ENCODE measurements around the gene HYLS1.

GRCh38 chr11:125925247-125925740 is 37.8 kb downstream of the HYLS1 start:
- TF ChIP-seq EP300 (IDR thresholded peaks at IDR 0.05) (no peak), CTCF (IDR thresholded peaks at IDR 0.05) (no peak), POLR2A (IDR thresholded peaks at IDR 0.05; ENCODE audit: low read depth) (no peak)

All from esophagus muscularis mucosa (tissue), 4 donors.